Naive thymus-derived CD4-positive, alpha-beta T cell (primary cell): Measurements from ENCODE around the gene SMG1. TPM values are rescaled to one million over a fixed set of nuclear protein-coding genes. Genes with fewer than 3 reads are reported as not detected.
"Not testable (repeated sequence)": the region's sequence is repeated elsewhere in the genome, so short reads cannot be mapped to it uniquely, and the experiment has no call there.

Experiments used
- ATAC-seq: fragments of 150-1000 bp; cut with Tn5 transposase; 2 replicates; pipeline ENCODE4 v1.10.0; 2021; ENCODE audit warnings: mild to moderate bottlenecking, moderate library complexity
- CTCF ChIA-PET: fragments of 350-600 bp; sonication (Branson Sonifier 250); formaldehyde crosslinking; loops from one replicate; lab custom pipeline; 2021; ENCODE audit warnings: antibody characterized with exemption; lab: Charles Lee
- POLR2A ChIA-PET: fragments of 350-600 bp; sonication (Branson Sonifier 250); formaldehyde crosslinking; loops from one replicate; lab custom pipeline; 2021; ENCODE audit warnings: antibody characterized with exemption, inconsistent platforms; lab: Charles Lee
- DNase-seq, 9 donors: peaks; one replicate each; pipeline versions ENCODE4 v3.0.0 to v3.0.0-alpha.2; 2020 to 2022; ENCODE audit warnings: mixed read lengths in 1 of 9
- H3K27ac ChIP-seq: one replicate; pipeline ENCODE4 v1.7.0; 2013; ENCODE audit warnings: mild to moderate bottlenecking, low read depth, low read length, moderate library complexity
- H3K27me3 ChIP-seq, 2 donors: one replicate each; pipeline ENCODE4 v1.7.0; 2013; ENCODE audit warnings: low read length in 2 of 2, mild to moderate bottlenecking in 2 of 2, moderate library complexity in 2 of 2; ENCODE audit not compliant: control insufficient read depth in 2 of 2, insufficient read depth in 2 of 2
- H3K36me3 ChIP-seq, 3 experiments: 1 replicate in 2 of 3; 2 replicates in 1 of 3; pipeline ENCODE4 v1.7.0; 2013; ENCODE audit warnings: low read length in 3 of 3, mild to moderate bottlenecking in 3 of 3, moderate library complexity in 1 of 3; ENCODE audit not compliant: insufficient read depth in 3 of 3, control insufficient read depth in 2 of 3
- H3K4me1 ChIP-seq, 2 donors: one replicate each; pipeline ENCODE4 v1.7.0; 2013; ENCODE audit warnings: low read length in 2 of 2, mild to moderate bottlenecking in 2 of 2, moderate library complexity in 1 of 2; ENCODE audit not compliant: control insufficient read depth in 2 of 2, insufficient read depth in 2 of 2
- H3K4me3 ChIP-seq: 2 replicates; pipeline ENCODE4 v1.7.0; 2013; ENCODE audit warnings: mild to moderate bottlenecking, low read length
- H3K9me3 ChIP-seq, 3 experiments: 1 replicate in 2 of 3; 2 replicates in 1 of 3; pipeline ENCODE4 v1.7.0; 2013; ENCODE audit warnings: low read length in 3 of 3; ENCODE audit not compliant: control insufficient read depth in 2 of 3
- H3K27ac Mint-ChIP-seq, 9 donors: one replicate each; pipeline ENCODE4 v1.8.0; 2020 to 2022; ENCODE audit warnings: mixed read lengths in 9 of 9, mild to moderate bottlenecking in 8 of 9, moderate library complexity in 5 of 9, inconsistent platforms in 2 of 9
- H3K27me3 Mint-ChIP-seq, 5 donors: one replicate each; pipeline ENCODE4 v1.8.0; 2021 to 2022; ENCODE audit warnings: mixed read lengths in 5 of 5, mild to moderate bottlenecking in 1 of 5
- H3K36me3 Mint-ChIP-seq, 5 donors: one replicate each; pipeline ENCODE4 v1.8.0; 2020 to 2022; ENCODE audit warnings: mixed read lengths in 5 of 5, mild to moderate bottlenecking in 3 of 5, inconsistent platforms in 1 of 5
- H3K4me1 Mint-ChIP-seq, 7 donors: one replicate each; pipeline ENCODE4 v1.8.0; 2020 to 2022; ENCODE audit warnings: mixed read lengths in 7 of 7, mild to moderate bottlenecking in 3 of 7, inconsistent platforms in 1 of 7
- H3K4me3 Mint-ChIP-seq, 10 donors: one replicate each; pipeline ENCODE4 v1.8.0; 2020 to 2022; ENCODE audit warnings: mild to moderate bottlenecking in 10 of 10, mixed read lengths in 10 of 10, moderate library complexity in 6 of 10, inconsistent platforms in 2 of 10
- H3K9me3 Mint-ChIP-seq, 11 donors: one replicate each; pipeline ENCODE4 v1.8.0; 2020 to 2022; ENCODE audit warnings: mixed read lengths in 11 of 11, mild to moderate bottlenecking in 4 of 11, inconsistent platforms in 1 of 11, moderate library complexity in 1 of 11
- intact Hi-C, 2 donors: fragments of 100-400 bp; cut with micrococcal nuclease; formaldehyde crosslinking; loops; one replicate each; pipeline ENCODE4 v1.15.1; 2023
- polyA plus RNA-seq, 2 donors: library from polyadenylated mRNA; unstranded; fragments of 300-500 nt; fragmentation: Illumina TruSeq; gene quantifications; one replicate each; pipeline ENCODE4 v1.2.3, GENCODE V29; 2021
- total RNA-seq, 6 experiments: library from RNA in 5 of 6; stranded (reverse) in 5 of 6; gene quantifications; 1 replicate in 5 of 6; 2 replicates in 1 of 6; pipeline ENCODE4 v1.2.3 and lab custom pipeline; 2021 to 2026

Gene SMG1
- total and polyA plus RNA-seq, 7 experiments from 2014 or later: 16.0 to 181 (median 158) TPM

- CTCF ChIA-PET: not testable (repeated sequence)
Measured at GRCh38 chr16:18902778-18903177, 23.4 kb downstream of the SMG1 start.

GRCh38 chr16:18902044-18902443, 24.2 kb downstream of the SMG1 start:
- H3K9me3 ChIP-seq, H3K27ac ChIP-seq, H3K4me1 ChIP-seq, H3K4me3 ChIP-seq, H3K27me3 ChIP-seq, H3K27me3 Mint-ChIP-seq, DNase-seq, POLR2A ChIA-PET, intact Hi-C loops, CTCF ChIA-PET, ATAC-seq, H3K36me3 Mint-ChIP-seq, H3K9me3 Mint-ChIP-seq, H3K36me3 ChIP-seq: not testable (repeated sequence)
- Mint-ChIP-seq H3K27ac (peak overlapping the region in 4 of 9 donors; percentile 17 to 76 (median 54)), H3K4me1 (peaks cover 38 to 75% (median 62%) of the 10 kb centered on the region in 7 donors), H3K4me3 (peak overlapping the region in 1 of 10 donors; percentile 23)

More at GRCh38 chr16:18902778-18903177, 23.4 kb downstream of the SMG1 start:
- H3K4me1 ChIP-seq, H3K27ac ChIP-seq, H3K27me3 Mint-ChIP-seq, POLR2A ChIA-PET, H3K36me3 ChIP-seq, H3K9me3 Mint-ChIP-seq, DNase-seq, ATAC-seq, H3K27me3 ChIP-seq, intact Hi-C loops, H3K9me3 ChIP-seq, H3K4me3 ChIP-seq: not testable (repeated sequence)
- Mint-ChIP-seq H3K36me3 (peaks cover 0 to 10% (median 7%) of the 10 kb centered on the region in 5 donors), H3K4me1 (peaks cover 38 to 75% (median 64%) of the 10 kb centered on the region in 7 donors), H3K4me3 (peak overlapping the region in 6 of 10 donors; percentile 3 to 58 (median 31)), H3K27ac (peak overlapping the region in 8 of 9 donors; percentile 35 to 77 (median 62))

GRCh38 chr16:18901194-18901593, 25.0 kb downstream of the SMG1 start:
- H3K27ac ChIP-seq, H3K27ac Mint-ChIP-seq, H3K36me3 Mint-ChIP-seq, H3K9me3 ChIP-seq, POLR2A ChIA-PET, H3K36me3 ChIP-seq, H3K4me3 Mint-ChIP-seq, CTCF ChIA-PET, H3K4me3 ChIP-seq, H3K27me3 Mint-ChIP-seq, ATAC-seq, DNase-seq, H3K27me3 ChIP-seq, intact Hi-C loops, H3K9me3 Mint-ChIP-seq, H3K4me1 ChIP-seq: not testable (repeated sequence)
- H3K4me1 Mint-ChIP-seq: peaks cover 31 to 69% (median 56%) of the 10 kb centered on the region in 7 donors

GRCh38 chr16:18884456-18884855, 41.8 kb downstream of the SMG1 start:
- H3K4me1 ChIP-seq, H3K9me3 Mint-ChIP-seq, DNase-seq, H3K27me3 ChIP-seq, H3K4me1 Mint-ChIP-seq, CTCF ChIA-PET, H3K9me3 ChIP-seq, ATAC-seq, H3K27ac ChIP-seq, H3K27me3 Mint-ChIP-seq, H3K4me3 Mint-ChIP-seq, H3K4me3 ChIP-seq: not testable (repeated sequence)
- intact Hi-C loops: loop anchor here in 1 of 2 donors (5.0 kb wide), 1 partner anchor 83 kb away; no protein-coding TSS in a partner anchor
- H3K27ac Mint-ChIP-seq: peak overlapping the region in 1 of 9 donors; percentile 32
- POLR2A ChIA-PET: interaction anchor here (0.6 kb wide), 1 partner anchor 65 kb away, joined by 3 read pairs; no protein-coding TSS in a partner anchor
- peaks cover 6 to 15% (median 11%) of the 10 kb centered on the region in 5 donors for H3K36me3 Mint-ChIP-seq
- peaks cover 0 to 12% (median 0%) of the 10 kb centered on the region in 3 experiments for H3K36me3 ChIP-seq

GRCh38 chr16:18877734-18878133, 48.5 kb downstream of the SMG1 start:
- H3K27ac Mint-ChIP-seq: peak overlapping the region in 1 of 9 donors; percentile 5
- POLR2A ChIA-PET, H3K27me3 ChIP-seq, H3K4me1 ChIP-seq, H3K27ac ChIP-seq, H3K9me3 ChIP-seq, H3K4me3 Mint-ChIP-seq, DNase-seq, H3K4me3 ChIP-seq, H3K9me3 Mint-ChIP-seq, H3K27me3 Mint-ChIP-seq, H3K4me1 Mint-ChIP-seq, ATAC-seq, intact Hi-C loops: not testable (repeated sequence)
- CTCF ChIA-PET: interaction anchor here (0.6 kb wide), 1 partner anchor 25 kb away, joined by 3 read pairs; no protein-coding TSS in a partner anchor
- H3K36me3 Mint-ChIP-seq: peaks cover 3 to 18% (median 8%) of the 10 kb centered on the region in 5 donors
- H3K36me3 ChIP-seq: peaks cover 0 to 12% (median 9%) of the 10 kb centered on the region in 3 experiments

GRCh38 chr16:18877259-18877658, 48.9 kb downstream of the SMG1 start:
- peaks cover 0 to 11% (median 9%) of the 10 kb centered on the region in 3 experiments for H3K36me3 ChIP-seq
- H3K27me3 ChIP-seq, ATAC-seq, DNase-seq, H3K4me3 Mint-ChIP-seq, CTCF ChIA-PET, H3K9me3 Mint-ChIP-seq, H3K4me1 Mint-ChIP-seq, POLR2A ChIA-PET, H3K4me1 ChIP-seq, H3K9me3 ChIP-seq, H3K27ac Mint-ChIP-seq, intact Hi-C loops, H3K27me3 Mint-ChIP-seq, H3K4me3 ChIP-seq, H3K27ac ChIP-seq: not testable (repeated sequence)
- H3K36me3 Mint-ChIP-seq: peaks cover 0 to 14% (median 4%) of the 10 kb centered on the region in 5 donors

- H3K4me1 ChIP-seq, H3K4me3 ChIP-seq, CTCF ChIA-PET, intact Hi-C loops, H3K27ac ChIP-seq, H3K27me3 Mint-ChIP-seq, H3K9me3 Mint-ChIP-seq, ATAC-seq, H3K4me3 Mint-ChIP-seq, H3K27me3 ChIP-seq, H3K9me3 ChIP-seq, H3K27ac Mint-ChIP-seq, DNase-seq, POLR2A ChIA-PET, H3K4me1 Mint-ChIP-seq: not testable (repeated sequence)
- peaks cover 0 to 14% (median 4%) of the 10 kb centered on the region in 5 donors for H3K36me3 Mint-ChIP-seq
- H3K36me3 ChIP-seq: peaks cover 0 to 11% (median 9%) of the 10 kb centered on the region in 3 experiments
Measured at GRCh38 chr16:18876301-18876700, 49.9 kb downstream of the SMG1 start.
